GM13977 (cell line): ENCODE data around the gene PROX1.

Source experiments
- DNase-seq: peaks from one replicate; pipeline ENCODE4 v3.0.0; 2012; ENCODE audit warnings: low spot score
- in situ Hi-C: fragments of 300-500 bp; cut with MboI; formaldehyde crosslinking; loops from one replicate; pipeline ENCODE4 v1.12.0; 2022; ENCODE audit warnings: low sequenced_read_pairs, low pct_unique_long_range_greater_than_20kb, mixed read lengths, inconsistent platforms; ENCODE audit not compliant: unreplicated experiment
- TF ChIP-seq, protein P1 (sequence below): IDR thresholded peaks from 2 replicates; pipeline ENCODE4 v1.5.1; 2012; ENCODE audit warnings: mild to moderate bottlenecking, control low read depth; ENCODE audit not compliant: insufficient read depth; ENCODE audit errors: extremely low read depth, missing control alignments

The PROX1 gene

DNA sequence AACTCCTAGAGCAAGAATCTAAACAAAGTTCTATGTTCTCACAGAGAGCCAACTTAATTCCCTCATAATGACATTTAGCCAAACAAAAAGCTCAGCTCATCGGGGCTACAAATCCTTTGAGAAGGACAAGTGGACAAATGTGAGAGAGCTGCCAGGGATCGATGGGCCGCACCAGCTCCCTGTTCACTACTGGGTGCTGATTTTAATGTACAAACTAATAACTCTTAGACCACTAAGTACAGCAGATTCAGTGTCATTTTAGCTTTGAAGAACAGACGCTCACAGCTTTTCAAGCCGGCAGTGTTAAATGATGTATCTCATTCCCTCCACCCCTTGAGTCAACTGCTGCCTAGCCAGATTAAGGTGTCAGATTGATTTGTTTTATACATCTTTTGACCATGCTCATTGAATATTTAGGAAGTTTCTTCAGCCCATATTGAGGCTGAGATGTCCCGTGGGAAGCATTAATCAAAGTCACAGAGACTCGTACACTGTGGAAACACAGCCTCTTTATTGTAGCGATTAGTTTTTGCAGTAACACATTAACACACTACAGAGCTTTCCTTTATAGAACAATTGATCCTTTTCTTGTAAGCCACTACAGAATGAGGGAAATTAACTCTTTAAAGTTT lies 21.1 kb downstream of the PROX1 start:
- no peak for DNase-seq
- TF ChIP-seq, protein P1, sequence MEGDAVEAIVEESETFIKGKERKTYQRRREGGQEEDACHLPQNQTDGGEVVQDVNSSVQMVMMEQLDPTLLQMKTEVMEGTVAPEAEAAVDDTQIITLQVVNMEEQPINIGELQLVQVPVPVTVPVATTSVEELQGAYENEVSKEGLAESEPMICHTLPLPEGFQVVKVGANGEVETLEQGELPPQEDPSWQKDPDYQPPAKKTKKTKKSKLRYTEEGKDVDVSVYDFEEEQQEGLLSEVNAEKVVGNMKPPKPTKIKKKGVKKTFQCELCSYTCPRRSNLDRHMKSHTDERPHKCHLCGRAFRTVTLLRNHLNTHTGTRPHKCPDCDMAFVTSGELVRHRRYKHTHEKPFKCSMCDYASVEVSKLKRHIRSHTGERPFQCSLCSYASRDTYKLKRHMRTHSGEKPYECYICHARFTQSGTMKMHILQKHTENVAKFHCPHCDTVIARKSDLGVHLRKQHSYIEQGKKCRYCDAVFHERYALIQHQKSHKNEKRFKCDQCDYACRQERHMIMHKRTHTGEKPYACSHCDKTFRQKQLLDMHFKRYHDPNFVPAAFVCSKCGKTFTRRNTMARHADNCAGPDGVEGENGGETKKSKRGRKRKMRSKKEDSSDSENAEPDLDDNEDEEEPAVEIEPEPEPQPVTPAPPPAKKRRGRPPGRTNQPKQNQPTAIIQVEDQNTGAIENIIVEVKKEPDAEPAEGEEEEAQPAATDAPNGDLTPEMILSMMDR, result no peak
- in situ Hi-C loops, result no loop called here

DNA sequence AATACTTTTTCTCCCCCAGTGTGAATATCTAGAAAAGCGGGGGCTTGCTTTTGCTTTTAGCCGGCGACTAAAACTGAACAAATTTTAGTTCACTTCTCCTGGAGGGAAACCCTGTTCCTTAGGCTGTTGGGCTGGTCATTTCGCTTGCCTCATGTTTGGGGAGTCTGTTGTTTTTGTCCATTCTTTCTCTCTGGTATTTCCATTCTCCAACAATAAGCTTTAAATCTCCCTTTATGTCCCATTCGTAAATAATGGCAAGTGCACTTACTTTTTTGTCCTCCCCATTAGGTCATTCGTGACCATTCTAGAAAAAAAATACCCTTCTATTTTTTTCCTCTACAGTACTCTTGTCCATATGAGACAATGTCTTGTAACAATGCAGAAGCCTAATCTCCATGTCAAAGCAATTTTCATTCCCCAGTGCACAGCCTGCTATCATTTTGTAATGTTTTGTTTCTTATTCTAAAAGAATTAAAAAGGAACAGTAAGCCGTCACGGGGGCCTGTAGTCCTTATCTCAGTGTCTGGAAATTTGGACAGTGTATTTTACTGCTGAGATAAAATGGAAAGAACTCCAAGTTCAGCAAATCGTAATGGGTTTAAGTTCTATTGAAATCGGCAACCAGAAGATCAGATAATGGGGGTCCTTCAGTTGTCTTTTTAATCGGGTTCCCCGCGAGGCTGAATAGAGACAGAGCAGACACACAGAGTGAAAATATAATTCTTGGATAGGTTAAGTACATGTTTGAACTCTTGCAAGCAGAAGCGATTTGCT lies 21.8 kb downstream of the PROX1 start:
- in situ Hi-C loops, result no loop called here
- DNase-seq, result no peak
- TF ChIP-seq, protein P1, result no peak

DNA sequence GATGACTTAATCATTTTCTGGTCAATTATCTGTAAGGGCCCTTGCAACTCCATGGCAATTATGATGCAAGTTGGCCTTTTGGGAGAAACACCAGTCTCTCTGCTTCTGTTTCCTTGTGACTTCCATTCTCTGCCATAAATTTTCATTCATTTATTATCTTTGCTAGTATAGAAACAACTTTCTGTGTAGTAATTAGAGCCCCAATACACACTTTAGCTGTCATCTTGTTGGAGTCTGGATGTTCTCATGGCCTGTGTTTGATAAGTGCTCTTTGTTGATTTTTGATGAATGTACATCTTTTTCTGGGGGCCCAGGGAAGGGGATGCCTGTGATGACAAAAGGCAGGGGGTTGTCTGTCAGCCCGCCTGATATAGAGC lies 22.4 kb downstream of the PROX1 start:
- in situ Hi-C loops, result no loop called here
- TF ChIP-seq, protein P1, result no peak
- DNase-seq, result no peak

DNA sequence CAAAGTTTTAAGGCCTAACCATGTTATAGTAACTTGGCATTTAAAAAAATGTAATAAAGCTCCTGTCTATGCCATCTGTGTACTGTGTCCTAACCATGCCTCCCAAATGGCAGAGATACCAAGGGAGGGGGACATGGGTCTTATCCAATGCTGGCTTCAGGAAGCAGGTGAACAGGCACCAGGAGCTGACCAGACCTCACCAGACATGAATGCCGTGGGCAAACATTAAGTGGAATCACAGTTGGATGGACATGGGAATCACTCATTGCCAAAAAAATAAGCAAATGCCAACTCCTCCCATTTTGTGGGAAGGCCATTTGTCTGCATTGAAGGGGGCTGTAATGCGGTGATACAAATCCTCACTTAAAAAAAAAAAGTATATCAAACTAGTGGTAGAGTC lies 22.9 kb downstream of the PROX1 start:
- in situ Hi-C loops, result no loop called here
- DNase-seq, result no peak
- TF ChIP-seq, protein P1, result no peak

DNA sequence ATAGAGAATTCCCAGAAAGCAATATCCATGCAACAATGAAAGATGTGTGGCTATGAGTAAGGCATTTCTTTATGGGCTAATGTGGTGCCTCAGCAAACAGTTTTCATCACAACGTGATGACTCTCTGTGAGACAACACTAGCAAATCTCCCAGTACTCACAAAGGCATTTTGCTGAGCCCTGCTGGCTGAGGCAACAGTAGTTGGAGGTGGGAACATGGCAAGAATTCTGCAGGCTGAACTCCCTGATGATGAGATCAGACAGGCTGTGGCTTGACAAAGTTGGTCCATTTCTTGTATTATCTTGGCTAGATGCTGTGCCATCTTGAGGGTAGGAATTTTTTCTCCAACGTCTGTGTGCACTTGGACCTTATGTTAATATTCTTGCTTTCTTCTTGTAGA lies 24.6 kb downstream of the PROX1 start:
- in situ Hi-C loops, result no loop called here
- DNase-seq, result no peak
- TF ChIP-seq, protein P1, result no peak

DNA sequence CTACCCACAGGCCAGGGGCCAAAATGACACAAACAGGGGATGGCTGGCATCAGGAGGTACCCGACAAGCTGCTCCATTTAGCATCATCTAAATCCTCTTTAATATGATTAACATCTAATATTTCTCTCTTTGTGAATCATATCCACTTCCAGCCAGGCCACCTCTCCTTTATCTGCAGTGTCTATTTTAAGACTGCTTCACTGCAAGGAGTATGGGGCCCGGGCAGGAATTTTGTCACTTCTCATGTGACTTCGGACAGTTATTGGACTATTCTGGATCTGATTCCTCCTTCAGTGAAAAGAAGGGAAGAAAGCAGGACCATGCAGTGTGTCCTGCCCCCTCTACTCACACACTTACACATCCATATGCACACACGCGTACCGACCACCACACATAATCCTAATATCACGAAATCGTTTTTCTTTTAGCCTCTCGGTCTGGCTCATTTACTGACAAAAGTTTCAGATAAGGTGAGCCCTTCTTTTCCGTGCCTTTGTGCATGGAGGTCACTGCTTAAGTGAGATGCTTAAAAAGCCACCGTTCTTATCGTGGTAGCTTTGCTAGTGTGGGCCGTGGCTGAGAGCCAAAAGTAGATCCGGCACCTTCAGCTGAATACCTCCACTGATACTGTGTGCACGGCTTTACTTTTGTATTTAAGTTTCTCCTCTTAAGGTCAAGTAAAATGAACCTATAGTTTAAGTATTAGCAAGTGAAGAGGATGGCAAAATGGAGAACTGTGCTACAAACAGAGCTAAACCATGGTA lies 26.0 kb downstream of the PROX1 start:
- TF ChIP-seq, protein P1, result no peak
- DNase-seq, result no peak
- in situ Hi-C loops, result no loop called here
